CD4-positive, alpha-beta T cell (primary cell): ENCODE results near the gene SPTBN4. TPM values are rescaled to one million over a fixed set of nuclear protein-coding genes. Genes with fewer than 3 reads are reported as not detected.

Experiments
- ATAC-seq: fragments of 200-7000 bp; cut with Tn5 transposase; one replicate; pipeline ENCODE4 v1.10.0; 2022; ENCODE audit warnings: mild to moderate bottlenecking; ENCODE audit not compliant: poor library complexity
- CTCF ChIA-PET: fragments of 350-600 bp; sonication (Branson Sonifier 250); formaldehyde crosslinking; loops from one replicate; lab custom pipeline; 2021; ENCODE audit warnings: antibody characterized with exemption, inconsistent platforms; lab: Charles Lee
- POLR2A ChIA-PET: fragments of 350-600 bp; sonication (Branson Sonifier 250); formaldehyde crosslinking; loops from one replicate; lab custom pipeline; 2021; ENCODE audit warnings: antibody characterized with exemption, inconsistent platforms; lab: Charles Lee
- DNase-seq, 14 experiments: peaks; one replicate each; pipeline ENCODE4 v3.0.0-alpha.2; 2013 to 2020; ENCODE audit warnings: mixed read lengths in 2 of 14
- H3K27ac ChIP-seq, 2 donors: one replicate each; pipeline versions ENCODE4 v1.5.1 to v1.7.0; 2013; ENCODE audit warnings: low read length in 2 of 2, low read depth in 1 of 2, mild to moderate bottlenecking in 1 of 2
- H3K27me3 ChIP-seq, 2 experiments: 1 replicate in 1 of 2; 2 replicates in 1 of 2; pipeline versions ENCODE4 v1.6.1 to v1.7.0; 2013; ENCODE audit warnings: low read length in 2 of 2, control low read depth in 1 of 2, mild to moderate bottlenecking in 1 of 2, moderate library complexity in 1 of 2; ENCODE audit not compliant: insufficient read depth in 2 of 2, control insufficient read depth in 1 of 2
- H3K36me3 ChIP-seq: one replicate; pipeline ENCODE4 v1.6.1; 2013; ENCODE audit warnings: low read length, control low read depth; ENCODE audit not compliant: insufficient read depth
- H3K4me1 ChIP-seq: one replicate; pipeline ENCODE4 v1.6.1; 2013; ENCODE audit warnings: low read length, control low read depth; ENCODE audit not compliant: insufficient read depth
- H3K4me3 ChIP-seq: one replicate; pipeline ENCODE4 v1.5.1; 2013; ENCODE audit warnings: mild to moderate bottlenecking, low read length, moderate library complexity
- H3K9me3 ChIP-seq, 2 experiments: 1 replicate in 1 of 2; 2 replicates in 1 of 2; pipeline versions ENCODE4 v1.6.1 to v1.7.0; 2013; ENCODE audit warnings: low read length in 2 of 2, mild to moderate bottlenecking in 2 of 2, control low read depth in 1 of 2, moderate library complexity in 1 of 2; ENCODE audit not compliant: control insufficient read depth in 1 of 2, insufficient read depth in 1 of 2
- H3K27ac Mint-ChIP-seq: one replicate; pipeline ENCODE4 v1.8.0; 2020; ENCODE audit warnings: mixed read lengths
- H3K27me3 Mint-ChIP-seq: one replicate; pipeline ENCODE4 v1.8.0; 2021; ENCODE audit warnings: mixed read lengths
- H3K36me3 Mint-ChIP-seq: one replicate; pipeline ENCODE4 v1.8.0; 2021; ENCODE audit warnings: low read depth, mixed read lengths
- H3K4me1 Mint-ChIP-seq: one replicate; pipeline ENCODE4 v1.8.0; 2021; ENCODE audit warnings: low read depth, mixed read lengths
- H3K4me3 Mint-ChIP-seq: one replicate; pipeline ENCODE4 v1.8.0; 2020; ENCODE audit warnings: mild to moderate bottlenecking, mixed read lengths
- H3K9me3 Mint-ChIP-seq: one replicate; pipeline ENCODE4 v1.8.0; 2020; ENCODE audit warnings: mixed read lengths
- intact Hi-C, 2 experiments: fragments of 100-400 bp; cut with DNase I in 1 of 2; cut with micrococcal nuclease in 1 of 2; formaldehyde crosslinking; loops; one replicate each; pipeline versions ENCODE4 v1.15.1 to v1.9.0; 2023 to 2025; cut with DNase I, micrococcal nuclease
- total RNA-seq, 174 experiments: library from RNA in 2 of 174; stranded (reverse) in 2 of 174; gene quantifications; one replicate each; pipeline ENCODE4 v1.2.3 and lab custom pipeline; 2021 to 2026
- TF ChIP-seq, protein P1 (sequence below): fragments of 200-600 bp; IDR thresholded peaks from one replicate; pipeline ENCODE4 v1.8.0; 2022; ENCODE audit warnings: antibody characterized with exemption, mild to moderate bottlenecking

Gene SPTBN4
- total RNA-seq, 2 experiments from 2014 or later: 0.59 to 0.88 TPM

DNA sequence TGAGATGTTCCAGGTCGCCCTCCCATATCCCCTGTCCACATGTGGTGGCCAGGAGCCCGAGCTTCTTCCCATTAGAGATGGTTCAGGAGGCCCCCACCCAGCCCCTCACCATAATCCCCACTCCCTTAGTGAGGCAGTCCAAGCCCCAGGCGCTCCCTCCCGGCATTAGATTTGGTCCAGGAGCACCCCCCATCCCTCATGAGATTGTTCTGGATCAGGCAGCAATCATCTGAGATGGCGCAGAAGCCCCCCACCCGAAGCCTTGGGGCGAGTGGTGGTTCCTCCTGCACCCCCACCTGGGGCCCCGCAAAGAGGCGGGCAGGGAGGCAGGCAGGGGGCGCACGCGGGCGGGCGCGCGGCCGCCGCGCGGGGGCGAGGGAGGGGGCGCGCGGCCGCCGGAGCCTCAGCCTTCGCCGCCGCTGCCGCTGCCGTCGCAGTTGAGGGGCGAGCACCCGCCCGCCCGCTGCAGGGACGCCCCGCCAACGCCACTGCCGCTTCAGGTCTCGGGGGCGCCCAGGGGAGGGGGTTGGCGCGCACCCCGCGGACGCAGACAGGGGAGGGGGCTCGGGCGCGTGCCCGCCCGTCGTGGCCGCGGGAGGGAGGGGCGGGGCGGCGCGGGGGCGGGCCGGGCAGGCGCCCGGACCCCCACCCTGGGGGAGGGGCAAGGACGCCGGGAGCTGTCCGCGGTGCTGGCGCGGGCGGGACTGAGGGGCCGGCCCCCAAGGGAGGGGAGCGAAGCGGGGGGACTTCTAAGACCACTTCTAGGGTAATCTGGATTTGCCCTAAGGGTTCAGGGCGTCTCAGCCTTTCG lies 63.5 kb downstream of the SPTBN4 start:
- Histone ChIP-seq H3K9me3 (peaks cover 0 to 9% of the 10 kb centered on the region in 2 experiments), H3K4me3 (no peak overlapping the region), H3K36me3 (no peaks in the 10 kb centered on the region), H3K27me3 (peaks cover 23 to 25% of the 10 kb centered on the region in 2 experiments), H3K4me1 (peaks cover 16% of the 10 kb centered on the region), H3K27ac (no peak overlapping the region)
- H3K9me3 Mint-ChIP-seq: no peaks in the 10 kb centered on the region
- no peaks in the 10 kb centered on the region for H3K36me3 Mint-ChIP-seq
- peaks cover 17% of the 10 kb centered on the region for H3K4me1 Mint-ChIP-seq
- ATAC-seq (no peak), DNase-seq (peak in 8 of 14 experiments; percentile 10 to 62 (median 35))
- intact Hi-C loops: no loop called here
- CTCF ChIA-PET: interaction anchor here (1.8 kb wide), 1 partner anchor 105 kb away, joined by 4 read pairs; no protein-coding TSS in a partner anchor
- peaks cover 30% of the 10 kb centered on the region for H3K27me3 Mint-ChIP-seq
- no peak overlapping the region for H3K27ac Mint-ChIP-seq
- peak overlapping the region; percentile 74 for H3K4me3 Mint-ChIP-seq
- TF ChIP-seq, protein P1, sequence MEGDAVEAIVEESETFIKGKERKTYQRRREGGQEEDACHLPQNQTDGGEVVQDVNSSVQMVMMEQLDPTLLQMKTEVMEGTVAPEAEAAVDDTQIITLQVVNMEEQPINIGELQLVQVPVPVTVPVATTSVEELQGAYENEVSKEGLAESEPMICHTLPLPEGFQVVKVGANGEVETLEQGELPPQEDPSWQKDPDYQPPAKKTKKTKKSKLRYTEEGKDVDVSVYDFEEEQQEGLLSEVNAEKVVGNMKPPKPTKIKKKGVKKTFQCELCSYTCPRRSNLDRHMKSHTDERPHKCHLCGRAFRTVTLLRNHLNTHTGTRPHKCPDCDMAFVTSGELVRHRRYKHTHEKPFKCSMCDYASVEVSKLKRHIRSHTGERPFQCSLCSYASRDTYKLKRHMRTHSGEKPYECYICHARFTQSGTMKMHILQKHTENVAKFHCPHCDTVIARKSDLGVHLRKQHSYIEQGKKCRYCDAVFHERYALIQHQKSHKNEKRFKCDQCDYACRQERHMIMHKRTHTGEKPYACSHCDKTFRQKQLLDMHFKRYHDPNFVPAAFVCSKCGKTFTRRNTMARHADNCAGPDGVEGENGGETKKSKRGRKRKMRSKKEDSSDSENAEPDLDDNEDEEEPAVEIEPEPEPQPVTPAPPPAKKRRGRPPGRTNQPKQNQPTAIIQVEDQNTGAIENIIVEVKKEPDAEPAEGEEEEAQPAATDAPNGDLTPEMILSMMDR: no peak
- POLR2A ChIA-PET: interaction anchor here (1.0 kb wide), 1 partner anchor 73 kb away, joined by 4 read pairs; no protein-coding TSS in a partner anchor

DNA sequence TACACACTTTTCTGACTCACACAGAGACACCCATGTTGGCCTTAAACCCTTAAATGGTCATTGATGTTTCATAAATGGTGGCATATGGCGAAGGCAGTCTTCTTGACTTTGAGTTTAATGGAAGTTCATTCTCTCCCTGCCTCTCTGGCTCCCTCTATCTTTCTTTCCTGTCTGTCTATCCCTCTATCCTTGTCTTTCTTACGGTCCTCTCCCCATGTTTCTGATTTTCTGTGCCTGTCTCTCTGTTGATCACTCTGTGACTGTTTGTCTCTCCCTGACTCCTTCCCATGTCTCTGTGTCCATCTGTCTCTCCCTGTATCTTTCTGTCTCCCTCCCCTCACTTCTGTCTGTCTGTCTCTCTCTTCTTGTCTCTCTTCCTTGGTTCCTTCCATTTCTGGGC lies 66.7 kb downstream of the SPTBN4 start:
- H3K36me3 ChIP-seq: no peaks in the 10 kb centered on the region
- CTCF ChIA-PET: interaction anchor here (1.1 kb wide), 1 partner anchor 8 kb away, joined by 4 read pairs; no protein-coding TSS in a partner anchor
- H3K9me3 ChIP-seq: peaks cover 0 to 9% of the 10 kb centered on the region in 2 experiments
- H3K4me3 Mint-ChIP-seq: no peak overlapping the region
- POLR2A ChIA-PET: no interaction called here
- DNase-seq (no peak), ATAC-seq (no peak)
- no peak overlapping the region for H3K4me3 ChIP-seq
- peaks cover 17% of the 10 kb centered on the region for H3K4me1 Mint-ChIP-seq
- TF ChIP-seq, protein P1: no peak
- intact Hi-C loops: no loop called here
- no peaks in the 10 kb centered on the region for H3K36me3 Mint-ChIP-seq
- H3K27ac Mint-ChIP-seq: no peak overlapping the region
- H3K27me3 ChIP-seq: peaks cover 23 to 25% of the 10 kb centered on the region in 2 experiments
- H3K9me3 Mint-ChIP-seq: no peaks in the 10 kb centered on the region
- H3K4me1 ChIP-seq: peaks cover 16% of the 10 kb centered on the region
- H3K27ac ChIP-seq: no peak overlapping the region
- peaks cover 30% of the 10 kb centered on the region for H3K27me3 Mint-ChIP-seq

DNA sequence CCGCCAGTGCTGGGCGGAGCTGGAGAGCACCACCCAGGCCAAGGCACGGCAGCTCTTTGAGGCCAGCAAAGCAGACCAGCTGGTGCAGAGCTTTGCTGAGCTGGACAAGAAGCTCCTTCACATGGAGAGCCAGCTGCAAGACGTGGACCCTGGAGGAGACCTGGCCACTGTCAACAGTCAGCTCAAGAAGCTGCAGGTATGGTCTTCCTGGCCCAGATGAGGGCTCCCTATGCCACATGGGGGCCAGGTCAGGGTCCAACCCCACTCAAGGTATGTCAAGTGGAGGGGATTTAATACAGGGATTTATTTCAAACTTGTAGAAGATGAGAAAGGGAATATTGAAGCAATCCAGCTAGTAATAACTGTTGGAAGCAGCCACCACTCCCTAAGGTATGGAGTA lies 67.3 kb downstream of the SPTBN4 start:
- Histone ChIP-seq H3K9me3 (peaks cover 0 to 9% of the 10 kb centered on the region in 2 experiments), H3K36me3 (no peaks in the 10 kb centered on the region), H3K4me3 (no peak overlapping the region), H3K27ac (no peak overlapping the region), H3K4me1 (peaks cover 11% of the 10 kb centered on the region), H3K27me3 (peaks cover 23 to 25% of the 10 kb centered on the region in 2 experiments)
- ATAC-seq (no peak), DNase-seq (no peak)
- Mint-ChIP-seq H3K4me3 (no peak overlapping the region), H3K4me1 (peaks cover 17% of the 10 kb centered on the region), H3K27ac (no peak overlapping the region), H3K36me3 (no peaks in the 10 kb centered on the region), H3K9me3 (no peaks in the 10 kb centered on the region), H3K27me3 (peaks cover 30% of the 10 kb centered on the region)
- intact Hi-C loops: no loop called here
- TF ChIP-seq, protein P1: no peak
- CTCF ChIA-PET: no interaction called here
- POLR2A ChIA-PET: no interaction called here
